GM19099 (cell line): ENCODE data around the gene PLSCR3.

Experiments
- POLR2A ChIP-seq: IDR thresholded peaks from 3 replicates; pipeline ENCODE4 v1.6.1; 2011; ENCODE audit warnings: low read depth; ENCODE audit not compliant: insufficient read length; ENCODE audit errors: extremely low read depth

Gene PLSCR3

GRCh38 chr17:7435676-7436555 lies 41.6 kb upstream of the PLSCR3 start:
- no peak for TF ChIP-seq POLR2A

GRCh38 chr17:7432296-7432695 lies 38.0 kb upstream of the PLSCR3 start:
- TF ChIP-seq POLR2A, result no peak

GRCh38 chr17:7431231-7431630 lies 36.9 kb upstream of the PLSCR3 start:
- no peak for TF ChIP-seq POLR2A

GRCh38 chr17:7429722-7430121 lies 35.4 kb upstream of the PLSCR3 start:
- TF ChIP-seq POLR2A, result no peak

- TF ChIP-seq POLR2A, result no peak
Observed at GRCh38 chr17:7428557-7428956, 34.2 kb upstream of the PLSCR3 start, which contains the start of gene SPEM3. Gene SPEM3 (plus strand): TSS chr17:7428857. CDS start chr17:7428903, 46 bp downstream.

- TF ChIP-seq POLR2A, result no peak
Observed at GRCh38 chr17:7427549-7427948, 33.2 kb upstream of the PLSCR3 start.

GRCh38 chr17:7426896-7427489 lies 32.7 kb upstream of the PLSCR3 start:
- TF ChIP-seq POLR2A, result no peak

GRCh38 chr17:7426203-7426863 lies 32.0 kb upstream of the PLSCR3 start:
- TF ChIP-seq POLR2A, result no peak

GRCh38 chr17:7425756-7426155 lies 31.4 kb upstream of the PLSCR3 start:
- no peak for TF ChIP-seq POLR2A

GRCh38 chr17:7425316-7425715 lies 31.0 kb upstream of the PLSCR3 start, which contains the start of gene SPEM2:
Gene SPEM2 (plus strand): TSS chr17:7425616. CDS start chr17:7425689, 73 bp downstream.
- no peak for TF ChIP-seq POLR2A

- TF ChIP-seq POLR2A, result no peak
Observed at GRCh38 chr17:7423679-7424078, 29.4 kb upstream of the PLSCR3 start.

GRCh38 chr17:7421186-7421585 lies 26.9 kb upstream of the PLSCR3 start:
- no peak for TF ChIP-seq POLR2A

GRCh38 chr17:7419819-7420610 lies 25.7 kb upstream of the PLSCR3 start, which contains the start of gene SPEM1:
Gene SPEM1 (plus strand): TSS chr17:7420324. CDS start chr17:7420385, 61 bp downstream.
- TF ChIP-seq POLR2A, result no peak

- TF ChIP-seq POLR2A, result no peak
Observed at GRCh38 chr17:7418472-7419152, 24.3 kb upstream of the PLSCR3 start.

GRCh38 chr17:7417056-7417655 lies 22.8 kb upstream of the PLSCR3 start:
- TF ChIP-seq POLR2A, result no peak
